Calu3 (cell line): ENCODE data around the gene RRP1B. TPM values are rescaled to one million over a fixed set of nuclear protein-coding genes. Genes with fewer than 3 reads are reported as not detected.

ENCODE experiments used
- BruUV-seq: library from RNA; stranded (reverse); fragments of 400-500 nt; replicated peaks from 2 replicates; lab custom pipeline; 2021; lab: Mats Ljungman, UMichigan
- CTCF ChIA-PET: fragments of 300-600 bp; sonication (Branson Sonifier 250); formaldehyde crosslinking; loops from one replicate; lab custom pipeline; 2022; ENCODE audit warnings: antibody characterized with exemption; lab: Charles Lee
- DNase-seq: peaks from one replicate; pipeline ENCODE4 v3.0.0; 2022
- H3K27ac Mint-ChIP-seq: one replicate; pipeline ENCODE4 v1.8.0; 2022; ENCODE audit warnings: mixed read lengths; ENCODE audit not compliant: unreplicated experiment
- H3K27me3 Mint-ChIP-seq: one replicate; pipeline ENCODE4 v1.8.0; 2022; ENCODE audit warnings: mixed read lengths; ENCODE audit not compliant: unreplicated experiment
- H3K36me3 Mint-ChIP-seq: one replicate; pipeline ENCODE4 v1.8.0; 2022; ENCODE audit warnings: mild to moderate bottlenecking, moderate library complexity, mixed read lengths; ENCODE audit not compliant: insufficient read depth, unreplicated experiment
- H3K4me1 Mint-ChIP-seq: one replicate; pipeline ENCODE4 v1.8.0; 2022; ENCODE audit warnings: mild to moderate bottlenecking, low read depth, mixed read lengths; ENCODE audit not compliant: unreplicated experiment
- H3K4me3 Mint-ChIP-seq: one replicate; pipeline ENCODE4 v1.8.0; 2022; ENCODE audit warnings: mild to moderate bottlenecking, low read depth, moderate library complexity, mixed read lengths; ENCODE audit not compliant: unreplicated experiment
- H3K9me3 Mint-ChIP-seq: one replicate; pipeline ENCODE4 v1.8.0; 2022; ENCODE audit warnings: low read depth, mixed read lengths; ENCODE audit not compliant: unreplicated experiment
- CTCF ChIP-seq: fragments of 200-600 bp; IDR thresholded peaks from one replicate; pipeline ENCODE4 v1.8.0; 2022; ENCODE audit warnings: antibody characterized with exemption; ENCODE audit not compliant: unreplicated experiment
- intact Hi-C: fragments of 100-400 bp; cut with micrococcal nuclease; formaldehyde crosslinking; loops from one replicate; pipeline ENCODE4 v1.10.0; 2022; ENCODE audit not compliant: unreplicated experiment
- total RNA-seq: library from RNA; stranded (reverse); gene quantifications from 2 replicates; pipeline ENCODE4 v1.2.3, GENCODE V29; 2022

Gene RRP1B
- total RNA-seq, 1 experiment from 2014 or later, result 26.0 TPM

- peak overlapping the region; percentile 88 for H3K4me3 Mint-ChIP-seq
- H3K27me3 Mint-ChIP-seq, result no peaks in the 10 kb centered on the region
- no TSS peak for BruUV-seq
- DNase-seq, result no peak
- TF ChIP-seq CTCF, result no peak
- CTCF ChIA-PET, result interaction anchor here (0.8 kb wide), 2 partner anchors 46 to 69 kb away, joined by 3 read pairs; no protein-coding TSS in a partner anchor
- H3K27ac Mint-ChIP-seq, result peak overlapping the region; percentile 69
- no peaks in the 10 kb centered on the region for H3K9me3 Mint-ChIP-seq
- intact Hi-C loops, result no loop called here
- peaks cover 20% of the 10 kb centered on the region for H3K4me1 Mint-ChIP-seq
- peaks cover 28% of the 10 kb centered on the region for H3K36me3 Mint-ChIP-seq
Measured at GRCh38 chr21:43658769-43659135, 608 bp upstream of the RRP1B start.

GRCh38 chr21:43662286-43662685 lies 2.9 kb downstream of the RRP1B start:
- intact Hi-C loops, result no loop called here
- Mint-ChIP-seq H3K27me3 (no peaks in the 10 kb centered on the region), H3K4me3 (no peak overlapping the region), H3K36me3 (peaks cover 29% of the 10 kb centered on the region), H3K4me1 (peaks cover 13% of the 10 kb centered on the region), H3K27ac (no peak overlapping the region), H3K9me3 (no peaks in the 10 kb centered on the region)
- CTCF ChIA-PET, result no interaction called here
- TF ChIP-seq CTCF, result no peak
- BruUV-seq, result no TSS peak
- no peak for DNase-seq

GRCh38 chr21:43663033-43663432 lies 3.7 kb downstream of the RRP1B start:
- DNase-seq, result no peak
- peaks cover 32% of the 10 kb centered on the region for H3K36me3 Mint-ChIP-seq
- H3K4me3 Mint-ChIP-seq, result no peak overlapping the region
- no peak for TF ChIP-seq CTCF
- intact Hi-C loops, result no loop called here
- H3K27ac Mint-ChIP-seq, result no peak overlapping the region
- H3K4me1 Mint-ChIP-seq, result peaks cover 13% of the 10 kb centered on the region
- H3K27me3 Mint-ChIP-seq, result no peaks in the 10 kb centered on the region
- H3K9me3 Mint-ChIP-seq, result no peaks in the 10 kb centered on the region
- CTCF ChIA-PET, result no interaction called here
- no TSS peak for BruUV-seq

GRCh38 chr21:43664358-43664757 lies 5.0 kb downstream of the RRP1B start:
- CTCF ChIA-PET, result no interaction called here
- intact Hi-C loops, result no loop called here

More at GRCh38 chr21:43664358-43664757, 5.0 kb downstream of the RRP1B start:
- no peak for TF ChIP-seq CTCF
- H3K36me3 Mint-ChIP-seq, result peaks cover 28% of the 10 kb centered on the region
- H3K4me1 Mint-ChIP-seq, result peaks cover 13% of the 10 kb centered on the region
- H3K27ac Mint-ChIP-seq, result no peak overlapping the region
- no peaks in the 10 kb centered on the region for H3K9me3 Mint-ChIP-seq
- no peak for DNase-seq
- no TSS peak for BruUV-seq
- no peaks in the 10 kb centered on the region for H3K27me3 Mint-ChIP-seq
- H3K4me3 Mint-ChIP-seq, result no peak overlapping the region
